Endothelial cell of umbilical vein (primary cell): ENCODE measurements around the gene DSEL. TPM values are rescaled to one million over a fixed set of nuclear protein-coding genes. Genes with fewer than 3 reads are reported as not detected.

Experiments used
- BruUV-seq: library from RNA; stranded (reverse); fragments of 400-500 nt; replicated peaks from 2 replicates; lab custom pipeline; 2021; lab: Mats Ljungman, UMichigan
- CTCF ChIA-PET: fragments of 300-600, 350-600 bp; sonication (Branson Sonifier 250); formaldehyde crosslinking; loops from one replicate; lab custom pipeline; 2021; ENCODE audit warnings: antibody characterized with exemption, inconsistent platforms; lab: Charles Lee
- POLR2A ChIA-PET: fragments of 300-600, 350-600 bp; sonication (Branson Sonifier 250); formaldehyde crosslinking; loops from one replicate; lab custom pipeline; 2021; ENCODE audit warnings: antibody characterized with exemption, inconsistent platforms; lab: Charles Lee
- DNase-seq: peaks from one replicate; pipeline ENCODE4 v3.0.0-alpha.2; 2011; ENCODE audit warnings: low read depth, low spot score
- FAIRE-seq: peaks from 2 replicates; lab custom pipeline; 2011; peaks lifted over from hg19 to GRCh38; lab: Jason Lieb, UNC
- H2AFZ ChIP-seq: 2 replicates; pipeline ENCODE4 v1.6.0; 2012; ENCODE audit warnings: low read depth, low read length, control low read depth, inconsistent platforms
- H3K27ac ChIP-seq: 2 replicates; pipeline ENCODE4 v1.5.1; 2011; ENCODE audit warnings: low read depth, mild to moderate bottlenecking, control low read depth, low read length, moderate library complexity; ENCODE audit not compliant: insufficient read depth
- H3K27me3 ChIP-seq, 2 experiments: 2 replicates each; pipeline versions ENCODE4 v1.6.0 to v1.6.1; 2011; ENCODE audit warnings: low read length in 2 of 2, mixed read lengths in 1 of 2; ENCODE audit not compliant: control insufficient read depth in 2 of 2, insufficient read depth in 2 of 2
- H3K36me3 ChIP-seq, 2 experiments: 2 replicates in 1 of 2; 3 replicates in 1 of 2; pipeline ENCODE4 v1.5.1; 2011; ENCODE audit warnings: low read length in 2 of 2, mild to moderate bottlenecking in 1 of 2, moderate library complexity in 1 of 2; ENCODE audit not compliant: control insufficient read depth in 2 of 2, insufficient read depth in 2 of 2; ENCODE audit errors: extremely low read depth in 1 of 2
- H3K4me1 ChIP-seq: 3 replicates; pipeline ENCODE4 v1.5.1; 2011; ENCODE audit warnings: mild to moderate bottlenecking, low read length; ENCODE audit not compliant: control insufficient read depth, insufficient read depth; ENCODE audit errors: extremely low read depth
- H3K4me2 ChIP-seq: 2 replicates; pipeline ENCODE4 v1.6.1; 2011; ENCODE audit warnings: low read length, control low read depth, mixed read lengths; ENCODE audit not compliant: insufficient read depth
- H3K4me3 ChIP-seq, 3 experiments: fragments of 200-600 bp in 1 of 3; sonication (generic), shearing (Covaris generic) in 1 of 3; replicated peaks in 1 of 3; 2 replicates each; pipeline ENCODE4 v1.5.1; 2011 to 2016; ENCODE audit warnings: control low read depth in 3 of 3, low read length in 3 of 3, mild to moderate bottlenecking in 2 of 3, inconsistent platforms in 1 of 3, low read depth in 1 of 3, moderate library complexity in 1 of 3; ENCODE audit not compliant: insufficient read depth in 1 of 3
- H3K79me2 ChIP-seq: 2 replicates; pipeline ENCODE4 v1.6.0; 2012; ENCODE audit warnings: low read length, inconsistent platforms; ENCODE audit not compliant: control insufficient read depth, insufficient read depth
- H3K9ac ChIP-seq: replicated peaks from 2 replicates; pipeline ENCODE3; 2011; ENCODE audit warnings: low read length, control low read depth; ENCODE audit not compliant: insufficient read depth; ENCODE audit errors: extremely low read depth
- H3K9me1 ChIP-seq: replicated peaks from 3 replicates; pipeline ENCODE4 v1.6.0; 2011; ENCODE audit warnings: mild to moderate bottlenecking, low read length; ENCODE audit not compliant: control insufficient read depth, insufficient read depth; ENCODE audit errors: extremely low read depth
- H3K9me3 ChIP-seq: replicated peaks from 2 replicates; pipeline ENCODE4 v1.5.1; 2012; ENCODE audit warnings: low read length, inconsistent platforms; ENCODE audit not compliant: control insufficient read depth, insufficient read depth
- H4K20me1 ChIP-seq: replicated peaks from 2 replicates; pipeline ENCODE3; 2011; ENCODE audit warnings: mild to moderate bottlenecking, low read length; ENCODE audit not compliant: control insufficient read depth, insufficient read depth; ENCODE audit errors: extremely low read depth
- CTCF ChIP-seq, 2 donors: IDR thresholded peaks; 1 replicate in 1 of 2; 2 replicates in 1 of 2; pipeline ENCODE4 v1.5.1; 2011; ENCODE audit warnings: low read length in 2 of 2, mild to moderate bottlenecking in 2 of 2, moderate library complexity in 2 of 2, control low read depth in 1 of 2, inconsistent platforms in 1 of 2, low read depth in 1 of 2; ENCODE audit not compliant: insufficient read depth in 1 of 2; ENCODE audit errors: extremely low read depth in 1 of 2
- EZH2 ChIP-seq: IDR thresholded peaks from 2 replicates; pipeline ENCODE4 v1.6.1; 2012; ENCODE audit warnings: borderline replicate concordance, low read depth, mild to moderate bottlenecking, moderate library complexity, low read length, inconsistent platforms; ENCODE audit not compliant: severe bottlenecking
- FOS ChIP-seq: IDR thresholded peaks from 2 replicates; pipeline ENCODE4 v1.6.1; 2011; ENCODE audit warnings: mild to moderate bottlenecking, low read length, moderate library complexity, borderline replicate concordance; ENCODE audit not compliant: insufficient read depth
- GATA2 ChIP-seq: IDR thresholded peaks from 2 replicates; pipeline ENCODE4 v1.7.0; 2011; ENCODE audit warnings: low read depth, mild to moderate bottlenecking, moderate library complexity, mixed read lengths, low read length; ENCODE audit not compliant: insufficient read length, insufficient read depth
- JUN ChIP-seq: IDR thresholded peaks from 2 replicates; pipeline ENCODE4 v1.6.1; 2011; ENCODE audit warnings: borderline replicate concordance, low read depth; ENCODE audit not compliant: insufficient read length, insufficient read depth
- MAX ChIP-seq: IDR thresholded peaks from 2 replicates; pipeline ENCODE4 v1.6.1; 2011; ENCODE audit not compliant: insufficient read depth, insufficient read length
- MYC ChIP-seq: IDR thresholded peaks from one replicate; pipeline ENCODE4 v1.6.1; 2011; ENCODE audit warnings: mild to moderate bottlenecking, low read depth, low read length
- POLR2A ChIP-seq: IDR thresholded peaks from 2 replicates; pipeline ENCODE4 v1.6.1; 2012; ENCODE audit warnings: low read depth, mild to moderate bottlenecking, control low read depth, low read length
- POLR2AphosphoS5 ChIP-seq: IDR thresholded peaks from 2 replicates; pipeline ENCODE4 v1.6.1; 2012; ENCODE audit warnings: low read depth, mild to moderate bottlenecking, control low read depth, low read length, moderate library complexity; ENCODE audit not compliant: insufficient read depth
- dilution Hi-C: fragments of 300-500 bp; cut with MboI; formaldehyde crosslinking; loops from one replicate; pipeline ENCODE4 v1.15.0; 2019; ENCODE audit warnings: low sequenced_read_pairs; ENCODE audit not compliant: extremely low pct_ligation_motif_present
- intact Hi-C: fragments of 100-400 bp; cut with micrococcal nuclease; formaldehyde crosslinking; loops from one replicate; pipeline ENCODE4 v1.10.0; 2022
- polyA plus RNA-seq, 4 experiments: library from polyadenylated mRNA; depleted of rRNA in 3 of 4; stranded (reverse) in 3 of 4; unstranded in 1 of 4; fragments of >200 nt; gene quantifications; 2 replicates each; pipeline versions ENCODE4 v1.2.1 to v1.2.3, GENCODE V29; 2011 to 2012; ENCODE audit warnings: missing spikeins in 1 of 4
- total RNA-seq: library from RNA; stranded (reverse); gene quantifications from 2 replicates; pipeline ENCODE4 v1.2.3, GENCODE V29; 2021

The DSEL gene
- total and polyA plus RNA-seq, 2 donors (not counting 3 experiments of a cell fraction or from before 2014, with no cell fraction given), result 2.0 to 4.5 TPM

GRCh38 chr18:67525328-67526099 lies 9.0 kb upstream of the DSEL start:
- TF ChIP-seq MAX, result no peak
- peak; percentile 76 for TF ChIP-seq JUN
- peak; percentile 62 for TF ChIP-seq FOS
- Histone ChIP-seq H3K4me1 (peaks cover 14% of the 10 kb centered on the region), H3K27me3 (no peaks in the 10 kb centered on the region), H2AFZ (peak overlapping the region; percentile 80), H3K27ac (peak overlapping the region; percentile 77), H4K20me1 (no peaks in the 10 kb centered on the region), H3K9me1 (no peaks in the 10 kb centered on the region), H3K36me3 (no peaks in the 10 kb centered on the region), H3K9ac (peak overlapping the region; percentile 32), H3K4me3 (no peak overlapping the region), H3K9me3 (no peaks in the 10 kb centered on the region), H3K79me2 (no peaks in the 10 kb centered on the region), H3K4me2 (peak overlapping the region; percentile 65)
- CTCF ChIA-PET, result interaction anchor here (0.8 to 3.5 kb wide), 8 partner anchors 9 to 1135 kb away, joined by 3 to 43 read pairs (median 4); partner anchors contain the start of gene DSEL
- FAIRE-seq, result peak; percentile 96
- intact Hi-C loops, result loop anchor here (1.0 kb wide), 1 partner anchor 9 kb away; the partner anchor contains the start of gene DSEL
- POLR2A ChIA-PET, result interaction anchor here (1.8 kb wide), 1 partner anchor 9 kb away, joined by 16 read pairs; the partner anchor contains the start of gene DSEL
- peak; percentile 95 for DNase-seq
- no TSS peak for BruUV-seq
- dilution Hi-C loops, result no loop called here

DNA sequence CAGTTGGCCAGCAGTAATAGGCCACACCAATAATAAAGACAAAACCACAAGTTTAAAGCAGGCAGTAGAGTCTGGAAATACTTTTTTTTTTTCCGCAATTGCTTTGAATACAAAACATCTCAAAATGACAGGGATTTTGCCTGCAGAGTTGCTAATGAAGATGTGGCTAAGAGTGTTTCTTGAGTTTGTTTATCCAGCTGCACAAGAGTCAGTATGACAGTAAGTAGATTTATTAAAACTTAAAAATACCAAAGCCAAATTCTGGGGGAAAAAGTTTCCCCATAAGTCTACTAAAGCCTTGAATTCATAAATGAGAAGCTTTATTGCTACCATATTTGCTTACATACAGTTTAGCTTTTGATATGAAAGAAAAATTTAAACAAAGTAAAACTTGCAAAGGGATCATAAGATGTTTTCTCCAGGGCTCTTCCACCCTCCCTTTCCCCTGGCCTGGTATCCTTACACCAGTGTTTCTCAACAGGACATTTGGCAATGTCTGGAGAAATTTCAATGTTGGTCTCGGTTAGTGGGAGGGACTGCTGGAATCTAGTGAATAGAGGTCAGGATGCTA lies 3.9 kb upstream of the DSEL start:
- H3K27ac ChIP-seq, result no peak overlapping the region
- intact Hi-C loops (no loop called here), dilution Hi-C loops (no loop called here)
- H3K27me3 ChIP-seq, result no peaks in the 10 kb centered on the region
- BruUV-seq, result no TSS peak
- H4K20me1 ChIP-seq, result no peaks in the 10 kb centered on the region
- no peak overlapping the region for H3K4me2 ChIP-seq
- FAIRE-seq, result no peak
- no peak overlapping the region for H3K4me3 ChIP-seq
- H3K9me1 ChIP-seq, result no peaks in the 10 kb centered on the region
- DNase-seq, result no peak
- H3K79me2 ChIP-seq, result no peaks in the 10 kb centered on the region
- TF ChIP-seq POLR2AphosphoS5, result no peak
- no peak for TF ChIP-seq MAX
- no peak for TF ChIP-seq MYC
- no peak for TF ChIP-seq EZH2
- no peak for TF ChIP-seq JUN
- TF ChIP-seq FOS, result no peak
- TF ChIP-seq GATA2, result no peak
- TF ChIP-seq CTCF (IDR thresholded peaks at IDR 0.05; ENCODE audit: extremely low read depth in 1 of 2, insufficient read depth in 1 of 2, low read depth in 1 of 2, low read length in 2 of 2), result no peak
- TF ChIP-seq POLR2A, result no peak
- CTCF ChIA-PET, result interaction anchor here (1.0 to 1.3 kb wide), 2 partner anchors 90 to 324 kb away, joined by 3 to 7 read pairs; no protein-coding TSS in a partner anchor
- no peak overlapping the region for H3K9ac ChIP-seq
- no peaks in the 10 kb centered on the region for H3K9me3 ChIP-seq
- H2AFZ ChIP-seq, result no peak overlapping the region
- no peaks in the 10 kb centered on the region for H3K36me3 ChIP-seq
- POLR2A ChIA-PET, result no interaction called here
- H3K4me1 ChIP-seq, result peaks cover 12% of the 10 kb centered on the region
